ENCODE data around the gene NR2F2.

- TF ChIP-seq HDGF (IDR thresholded peaks at IDR 0.05; ENCODE audit: borderline replicate concordance) (no peak), L3MBTL2 (conservative IDR thresholded peaks at IDR 0.05) (no peak), FOXA1 (IDR thresholded peaks at IDR 0.05) (no peak), BHLHE40 (IDR thresholded peaks at IDR 0.05; ENCODE audit: borderline replicate concordance) (no peak), PKNOX1 (IDR thresholded peaks at IDR 0.05) (no peak), FOXK2 (IDR thresholded peaks at IDR 0.05) (no peak), FOXM1 (IDR thresholded peaks at IDR 0.05; ENCODE audit: borderline replicate concordance) (no peak), SP1 (IDR thresholded peaks at IDR 0.05) (no peak), TARDBP (IDR thresholded peaks at IDR 0.05) (no peak), NFRKB (IDR thresholded peaks at IDR 0.05) (no peak), CTBP1 (IDR thresholded peaks at IDR 0.05; ENCODE audit: borderline replicate concordance) (no peak), SUZ12 (IDR thresholded peaks at IDR 0.05) (no peak)
These were observed 6.3 kb downstream of the NR2F2 start for GRCh38 chr15:96336596-96337364.
